ENCODE data around the gene CAPN14. TPM values are rescaled to one million over a fixed set of nuclear protein-coding genes. Genes with fewer than 3 reads are reported as not detected.

CAPN14 gene
- 0.09 and 0.16 TPM in 2 replicates for total RNA-seq (ENCODE audit: low replicate concordance)

- TF ChIP-seq, protein P1, sequence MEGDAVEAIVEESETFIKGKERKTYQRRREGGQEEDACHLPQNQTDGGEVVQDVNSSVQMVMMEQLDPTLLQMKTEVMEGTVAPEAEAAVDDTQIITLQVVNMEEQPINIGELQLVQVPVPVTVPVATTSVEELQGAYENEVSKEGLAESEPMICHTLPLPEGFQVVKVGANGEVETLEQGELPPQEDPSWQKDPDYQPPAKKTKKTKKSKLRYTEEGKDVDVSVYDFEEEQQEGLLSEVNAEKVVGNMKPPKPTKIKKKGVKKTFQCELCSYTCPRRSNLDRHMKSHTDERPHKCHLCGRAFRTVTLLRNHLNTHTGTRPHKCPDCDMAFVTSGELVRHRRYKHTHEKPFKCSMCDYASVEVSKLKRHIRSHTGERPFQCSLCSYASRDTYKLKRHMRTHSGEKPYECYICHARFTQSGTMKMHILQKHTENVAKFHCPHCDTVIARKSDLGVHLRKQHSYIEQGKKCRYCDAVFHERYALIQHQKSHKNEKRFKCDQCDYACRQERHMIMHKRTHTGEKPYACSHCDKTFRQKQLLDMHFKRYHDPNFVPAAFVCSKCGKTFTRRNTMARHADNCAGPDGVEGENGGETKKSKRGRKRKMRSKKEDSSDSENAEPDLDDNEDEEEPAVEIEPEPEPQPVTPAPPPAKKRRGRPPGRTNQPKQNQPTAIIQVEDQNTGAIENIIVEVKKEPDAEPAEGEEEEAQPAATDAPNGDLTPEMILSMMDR (IDR thresholded peaks at IDR 0.05; ENCODE audit: insufficient read depth, low read length), result no peak
- no peak within 1 kb of the TSS for H3K4me3 ChIP-seq (ENCODE audit: low read depth, low read length)
- DNase-seq (ENCODE audit: low read depth), result no peak
These were observed at the start of gene CAPN14 for GRCh38 chr2:31217465-31218200. Gene CAPN14 (minus strand): TSS chr2:31217515. CDS start chr2:31205447, 12,068 bp downstream.

DNA sequence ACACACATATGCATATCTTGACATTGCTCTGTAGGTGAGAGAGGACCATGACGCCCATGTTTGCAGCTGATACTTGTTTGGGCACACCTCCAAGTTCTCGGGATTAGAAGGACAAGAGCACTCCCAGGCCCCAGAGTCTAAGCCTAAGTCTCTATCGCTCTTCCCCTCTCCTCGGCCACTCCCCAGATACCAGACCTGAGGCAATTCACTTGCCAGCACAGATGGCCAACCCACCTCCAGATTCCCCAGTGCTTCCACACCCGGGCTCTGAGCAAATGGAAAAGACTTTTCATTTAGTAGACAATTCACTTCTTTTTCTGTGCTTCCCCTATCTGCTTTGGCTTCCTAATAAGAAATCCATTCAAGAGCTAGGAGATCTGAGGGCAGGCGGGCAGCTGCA, 49.5 kb upstream of the CAPN14 start:
- H3K4me3 ChIP-seq (ENCODE audit: low read depth, low read length), result no peak overlapping the region
- TF ChIP-seq, protein P1 (IDR thresholded peaks at IDR 0.05; ENCODE audit: insufficient read depth, low read length), result no peak
- DNase-seq (ENCODE audit: low read depth), result no peak

DNA sequence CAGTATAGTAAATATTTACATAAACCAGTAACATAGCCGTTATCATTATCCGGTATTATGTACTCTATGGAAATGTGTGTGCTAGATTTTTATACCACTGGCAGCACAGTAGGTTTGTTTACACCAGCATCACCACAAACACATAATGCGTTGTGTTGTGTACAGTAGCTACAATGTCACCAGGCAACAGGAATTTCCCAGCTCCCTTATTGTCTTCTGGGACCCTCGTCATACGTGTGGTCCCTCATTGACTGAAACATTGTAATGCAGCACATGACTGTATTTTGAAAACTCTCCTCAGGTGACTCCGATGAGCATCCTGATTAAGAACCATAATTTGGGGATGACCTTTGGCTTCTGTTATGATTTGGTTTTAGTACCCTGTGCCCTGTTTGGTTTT, 47.9 kb upstream of the CAPN14 start:
- DNase-seq (ENCODE audit: low read depth), result no peak
- TF ChIP-seq, protein P1 (IDR thresholded peaks at IDR 0.05; ENCODE audit: insufficient read depth, low read length), result no peak
- no peak overlapping the region for H3K4me3 ChIP-seq (ENCODE audit: low read depth, low read length)

- no peak overlapping the region for H3K4me3 ChIP-seq (ENCODE audit: low read depth, low read length)
- DNase-seq (ENCODE audit: low read depth), result no peak
- TF ChIP-seq, protein P1 (IDR thresholded peaks at IDR 0.05; ENCODE audit: insufficient read depth, low read length), result no peak
These were observed 46.4 kb upstream of the CAPN14 start for GRCh38 chr2:31263636-31264190.

GRCh38 chr2:31260870-31261269, 43.6 kb upstream of the CAPN14 start:
- no peak for DNase-seq (ENCODE audit: low read depth)
- H3K4me3 ChIP-seq (ENCODE audit: low read depth, low read length), result no peak overlapping the region
- TF ChIP-seq, protein P1 (IDR thresholded peaks at IDR 0.05; ENCODE audit: insufficient read depth, low read length), result no peak

DNA sequence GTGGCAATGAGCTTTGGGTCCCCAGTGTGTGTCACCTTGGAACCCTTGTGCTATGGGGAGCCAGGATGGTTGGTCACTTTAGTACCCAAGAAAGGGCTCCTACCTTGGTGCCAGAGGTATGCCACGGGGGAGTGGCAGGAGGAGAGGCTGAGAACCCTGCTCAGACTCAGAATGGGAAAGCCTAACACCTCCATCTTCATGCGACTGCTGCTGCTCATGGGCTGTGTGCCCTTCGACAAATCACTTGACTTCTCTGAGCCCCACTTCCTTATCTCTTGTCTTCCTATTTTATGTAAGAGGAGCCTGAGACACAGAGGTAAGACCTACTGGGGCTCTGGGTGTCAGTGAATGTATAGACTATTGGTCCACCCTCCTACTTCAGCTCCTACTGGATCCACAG, 41.8 kb upstream of the CAPN14 start:
- no peak overlapping the region for H3K4me3 ChIP-seq (ENCODE audit: low read depth, low read length)
- DNase-seq (ENCODE audit: low read depth), result no peak
- TF ChIP-seq, protein P1 (IDR thresholded peaks at IDR 0.05; ENCODE audit: insufficient read depth, low read length), result no peak

All from fibroblast of the aortic adventitia (primary cell).